T-helper 1 cell treated with Interleukin-12 subunit alpha and Interleukin-12 subunit beta and Interleukin-4 antibody, amounts not matched to agents 30 ng/mL and 1 ng/mL, for 36 hours (primary cell): ENCODE measurements around the gene RPS27L. TPM values are rescaled to one million over a fixed set of nuclear protein-coding genes. Genes with fewer than 3 reads are reported as not detected.

Experiments
- intact Hi-C: fragments of 100-400 bp; cut with micrococcal nuclease; formaldehyde crosslinking; loops from one replicate; pipeline ENCODE4 v1.15.1; 2024
- total RNA-seq: library from RNA; stranded (reverse); gene quantifications from 2 replicates; pipeline ENCODE4 v1.2.3, GENCODE V29; 2022

RPS27L gene
- total RNA-seq, 1 donor from 2014 or later, result 243 TPM

GRCh38 chr15:63188926-63189871 is 31.9 kb upstream of the RPS27L start, which contains the start of gene RAB8B:
TSS of gene RAB8B (plus strand) at chr15:63189606. CDS start at chr15:63189625, 19 bp downstream.
- intact Hi-C loops, result loop anchor here (1.0 to 2.0 kb wide), 6 partner anchors 32 to 412 kb away; partner anchors contain the start of genes APH1B, RPS27L and USP3

GRCh38 chr15:63188247-63188925 is 31.1 kb upstream of the RPS27L start:
- intact Hi-C loops, result loop anchor here (2.0 kb wide), 1 partner anchor 412 kb away; no protein-coding TSS in a partner anchor

DNA sequence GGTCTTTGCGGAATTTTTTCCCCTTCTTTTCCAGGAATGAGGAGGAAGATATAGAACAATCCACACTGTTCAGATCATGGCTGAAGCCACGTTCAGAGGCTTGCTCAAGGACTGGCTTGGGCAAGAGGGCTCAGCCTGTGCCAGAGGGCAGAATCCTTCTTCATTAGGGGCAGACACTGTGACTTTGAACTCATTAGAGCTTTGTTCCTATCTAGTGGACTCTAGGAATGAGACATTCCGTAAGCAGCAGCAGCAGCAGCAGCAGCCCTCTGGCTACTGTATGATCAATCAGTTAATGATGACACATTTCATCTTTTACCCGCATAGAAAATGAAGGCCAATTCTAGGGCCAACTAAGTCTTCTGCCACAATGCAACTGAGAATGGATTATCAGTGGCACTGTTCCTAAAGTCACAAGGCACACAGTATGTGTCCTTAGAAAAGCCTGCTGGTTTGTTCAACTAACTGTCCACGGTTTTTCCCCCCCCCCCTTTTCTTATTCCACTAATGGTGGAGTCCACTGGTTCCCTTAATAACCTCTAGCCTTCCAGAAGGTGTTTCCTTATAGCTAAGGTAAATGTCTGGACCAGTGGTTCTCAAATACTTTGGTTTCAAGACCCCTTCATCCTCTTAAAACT is 30.4 kb upstream of the RPS27L start:
- intact Hi-C loops, result loop anchor here (2.0 kb wide), 1 partner anchor 413 kb away; no protein-coding TSS in a partner anchor

GRCh38 chr15:63186065-63186464 is 28.8 kb upstream of the RPS27L start:
- intact Hi-C loops, result no loop called here

DNA sequence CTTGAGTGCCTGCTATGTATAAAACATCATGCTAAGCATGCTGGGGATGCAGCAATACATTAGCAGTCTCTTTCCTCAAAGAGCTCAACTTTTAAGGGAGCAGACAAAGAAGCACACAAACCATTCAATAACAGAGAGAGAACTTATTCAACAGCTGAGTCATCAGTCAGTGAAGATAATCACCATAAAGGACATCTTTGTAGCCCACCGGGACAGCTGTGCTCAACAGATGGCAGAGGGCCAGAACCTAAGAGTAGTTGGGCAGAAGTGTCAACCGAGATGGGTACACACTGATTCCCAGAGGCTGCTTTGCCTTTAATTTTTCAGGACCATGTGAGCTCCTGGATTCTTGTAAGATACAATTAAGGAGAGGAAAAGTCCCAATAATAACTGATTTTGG is 27.9 kb upstream of the RPS27L start:
- intact Hi-C loops, result no loop called here

DNA sequence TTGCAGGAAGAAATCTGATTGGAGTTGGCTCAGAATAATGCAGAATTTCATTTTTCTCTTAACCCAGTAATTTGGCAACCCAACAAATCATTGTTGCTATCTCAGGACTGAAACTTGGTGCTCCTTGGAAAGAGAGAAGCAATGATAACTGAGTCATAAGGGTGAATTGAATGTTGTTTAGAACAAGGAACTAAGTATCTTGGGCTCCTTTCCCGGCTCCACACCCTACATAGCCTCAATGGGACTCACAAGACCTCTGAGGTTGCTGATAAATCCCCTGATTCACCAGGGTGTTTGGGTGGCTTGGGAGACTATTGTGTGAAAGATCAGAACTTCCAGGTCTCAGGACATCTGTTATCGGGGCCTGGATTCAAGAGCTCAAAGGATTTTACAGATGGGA is 24.4 kb upstream of the RPS27L start:
- intact Hi-C loops, result no loop called here

- intact Hi-C loops, result no loop called here
These were observed 23.5 kb upstream of the RPS27L start for GRCh38 chr15:63180746-63181145.

DNA sequence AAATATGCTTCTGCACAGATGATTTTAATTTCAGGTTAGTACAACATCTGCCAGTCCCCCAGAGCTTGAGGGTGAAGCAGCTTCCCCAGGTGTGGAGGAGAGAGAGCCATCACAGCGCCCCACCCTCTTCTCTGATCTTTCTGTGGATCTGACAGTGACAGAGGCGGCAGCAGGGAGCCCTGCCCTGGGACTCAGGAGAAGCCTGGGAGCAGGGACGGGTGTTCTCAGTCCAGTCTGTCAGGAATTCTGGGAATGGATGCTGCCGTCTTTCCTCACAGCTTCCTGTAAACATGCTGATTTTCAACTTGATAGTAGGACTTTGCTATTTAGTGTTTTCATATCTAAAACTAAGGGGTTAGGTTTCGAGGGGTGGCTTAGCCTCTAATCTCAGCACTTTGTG is 20.8 kb upstream of the RPS27L start:
- intact Hi-C loops, result no loop called here

- intact Hi-C loops, result no loop called here
These were observed 19.0 kb upstream of the RPS27L start for GRCh38 chr15:63176302-63176701.

GRCh38 chr15:63172851-63173451 is 15.7 kb upstream of the RPS27L start:
- intact Hi-C loops, result no loop called here

- intact Hi-C loops, result no loop called here
These were observed 15.1 kb upstream of the RPS27L start for GRCh38 chr15:63172376-63172775.

DNA sequence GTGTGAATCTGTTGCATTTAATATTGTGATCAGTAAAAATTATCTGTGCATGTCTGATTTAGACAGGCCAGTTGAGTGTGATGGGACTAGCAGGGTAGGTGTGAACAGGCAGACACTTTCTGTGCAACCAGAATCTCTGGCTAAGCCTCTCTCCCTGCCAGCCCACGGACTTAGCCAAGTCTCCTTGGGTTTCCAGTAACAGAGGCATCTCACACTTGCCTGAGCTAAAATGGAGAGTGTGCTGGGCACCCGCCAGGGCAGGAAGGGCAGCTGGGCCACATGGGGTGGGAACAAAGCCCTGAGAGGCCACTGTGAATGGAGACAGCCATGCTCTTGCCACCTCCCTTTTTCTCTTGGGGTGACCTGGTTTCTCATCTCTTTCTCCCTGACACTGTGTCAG is 12.5 kb upstream of the RPS27L start:
- intact Hi-C loops, result no loop called here

DNA sequence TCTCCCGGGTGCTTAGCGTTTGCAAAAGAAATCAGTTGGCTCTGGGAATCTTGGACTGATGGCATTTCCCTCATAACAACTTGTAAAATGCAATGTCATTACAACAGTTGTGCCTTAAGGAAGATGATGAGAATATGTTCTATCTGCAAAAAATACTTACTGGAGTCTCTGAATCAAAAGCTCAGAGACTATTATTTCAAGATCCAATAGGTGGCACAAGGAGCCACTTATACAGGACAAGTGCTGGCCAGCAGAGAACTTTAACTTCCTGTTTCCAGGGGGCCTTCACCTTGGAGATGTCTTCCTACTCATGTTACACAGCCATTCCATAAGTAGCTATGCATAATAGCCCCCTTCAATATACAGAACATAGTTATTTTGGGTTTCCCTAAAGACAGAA is 8.9 kb upstream of the RPS27L start:
- intact Hi-C loops, result loop anchor here (1.0 kb wide), 1 partner anchor 237 kb away; no protein-coding TSS in a partner anchor

- intact Hi-C loops, result no loop called here
These were observed 8.0 kb upstream of the RPS27L start for GRCh38 chr15:63165166-63165859.

GRCh38 chr15:63163217-63163616 is 5.9 kb upstream of the RPS27L start:
- intact Hi-C loops, result no loop called here

GRCh38 chr15:63160638-63161037 is 3.4 kb upstream of the RPS27L start:
- intact Hi-C loops, result no loop called here

- intact Hi-C loops, result loop anchor here (1.0 to 5.0 kb wide), 8 partner anchors 31 to 279 kb away; partner anchors contain the start of genes APH1B, LACTB and RAB8B
These were observed 684 bp upstream of the RPS27L start for GRCh38 chr15:63157891-63158431.

DNA sequence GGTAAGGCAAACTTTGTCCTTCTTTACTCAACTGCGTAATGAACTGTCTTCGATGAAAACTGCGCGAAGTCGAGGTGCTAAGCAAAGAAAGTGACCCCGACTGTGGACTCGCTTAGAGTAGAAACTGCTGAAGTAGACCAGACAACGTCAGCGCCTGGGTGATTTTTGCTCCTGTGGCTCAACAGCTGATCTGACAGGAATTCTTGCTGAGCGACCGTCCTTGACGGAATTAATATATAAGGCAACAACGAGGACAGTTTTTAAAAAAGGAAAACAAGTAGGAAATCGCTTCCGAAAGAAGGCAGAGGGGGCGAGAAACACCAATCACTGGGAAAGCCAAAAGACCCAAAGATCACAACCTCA is 541 bp downstream of the RPS27L start:
- intact Hi-C loops, result loop anchor here (1.0 to 5.0 kb wide), 8 partner anchors 33 to 281 kb away; partner anchors contain the start of genes APH1B, LACTB and RAB8B

DNA sequence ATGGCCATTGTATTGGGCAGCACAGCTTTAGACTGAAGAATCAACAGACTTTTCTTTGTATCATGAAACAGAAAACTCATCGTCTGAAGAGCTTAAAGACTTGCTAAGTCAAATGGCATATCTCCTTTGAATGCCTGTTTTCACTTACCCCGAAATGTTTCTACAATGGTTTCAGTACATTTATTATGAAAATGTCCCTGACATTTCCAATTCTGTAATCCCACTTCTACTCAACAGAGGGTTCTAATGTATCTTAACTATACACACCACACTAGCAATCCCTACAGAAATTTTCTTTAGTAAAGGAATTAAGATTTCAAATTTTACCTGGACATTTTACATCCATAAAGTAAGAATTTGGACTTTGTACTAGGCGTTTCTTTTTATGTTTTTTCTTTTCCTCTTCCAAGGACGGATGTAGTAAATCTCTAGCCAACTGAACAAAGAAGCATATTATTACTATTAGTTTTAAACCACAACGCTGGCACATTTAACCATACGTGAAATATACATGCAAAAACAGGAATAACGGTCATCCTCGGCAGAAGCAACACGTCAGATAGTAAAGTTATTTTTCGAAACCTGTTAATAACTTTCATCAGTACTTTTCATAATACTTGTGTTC is 1.1 kb downstream of the RPS27L start:
- intact Hi-C loops, result loop anchor here (2.0 to 5.0 kb wide), 3 partner anchors 77 to 281 kb away; no protein-coding TSS in a partner anchor
